Ishikawa (cell line): ENCODE data around the gene MPV17L2.

Experiments used
- CREB1 ChIP-seq: IDR thresholded peaks from 2 replicates; pipeline ENCODE4 v1.6.1; 2012; ENCODE audit warnings: low read depth
- EP300 ChIP-seq: IDR thresholded peaks from 2 replicates; pipeline ENCODE4 v1.6.1; 2012; ENCODE audit warnings: borderline replicate concordance
- REST ChIP-seq: IDR thresholded peaks from 2 replicates; pipeline ENCODE4 v1.6.1; 2012; ENCODE audit warnings: low read depth, mild to moderate bottlenecking

- TF ChIP-seq REST: no peak
- 0 out of 2 replicates have a peak, but pooled peaks have one; percentile 25 for TF ChIP-seq EP300
- TF ChIP-seq CREB1: no peak
Observed at GRCh38 chr19:18173572-18174288, 19.3 kb upstream of the MPV17L2 start, which contains the start of gene IFI30.
